ENCODE measurements around the gene NSMCE3.

NSMCE3 gene

DNA sequence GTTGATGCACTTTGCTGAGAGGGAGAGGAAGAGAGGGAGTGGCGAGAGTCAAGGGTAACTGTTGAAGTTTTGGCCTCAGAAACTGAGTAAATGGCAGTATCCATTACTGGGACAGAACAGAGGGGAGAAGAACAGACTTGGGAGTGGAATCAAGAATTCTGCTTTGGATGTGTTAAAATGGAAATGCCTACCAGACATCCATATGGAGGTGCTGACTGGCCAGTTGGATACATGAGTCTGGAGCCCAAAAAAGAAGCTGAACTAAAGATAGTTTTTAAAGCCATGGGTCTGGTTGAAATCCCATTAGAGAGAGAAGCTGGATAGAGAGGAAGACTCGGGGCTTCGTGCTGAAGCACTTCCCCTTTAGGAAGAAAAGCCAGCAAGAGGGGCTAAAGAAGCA is 35.9 kb upstream of the NSMCE3 start:
- no peak for DNase-seq (ENCODE audit: low read depth)
- TF ChIP-seq, protein P1, sequence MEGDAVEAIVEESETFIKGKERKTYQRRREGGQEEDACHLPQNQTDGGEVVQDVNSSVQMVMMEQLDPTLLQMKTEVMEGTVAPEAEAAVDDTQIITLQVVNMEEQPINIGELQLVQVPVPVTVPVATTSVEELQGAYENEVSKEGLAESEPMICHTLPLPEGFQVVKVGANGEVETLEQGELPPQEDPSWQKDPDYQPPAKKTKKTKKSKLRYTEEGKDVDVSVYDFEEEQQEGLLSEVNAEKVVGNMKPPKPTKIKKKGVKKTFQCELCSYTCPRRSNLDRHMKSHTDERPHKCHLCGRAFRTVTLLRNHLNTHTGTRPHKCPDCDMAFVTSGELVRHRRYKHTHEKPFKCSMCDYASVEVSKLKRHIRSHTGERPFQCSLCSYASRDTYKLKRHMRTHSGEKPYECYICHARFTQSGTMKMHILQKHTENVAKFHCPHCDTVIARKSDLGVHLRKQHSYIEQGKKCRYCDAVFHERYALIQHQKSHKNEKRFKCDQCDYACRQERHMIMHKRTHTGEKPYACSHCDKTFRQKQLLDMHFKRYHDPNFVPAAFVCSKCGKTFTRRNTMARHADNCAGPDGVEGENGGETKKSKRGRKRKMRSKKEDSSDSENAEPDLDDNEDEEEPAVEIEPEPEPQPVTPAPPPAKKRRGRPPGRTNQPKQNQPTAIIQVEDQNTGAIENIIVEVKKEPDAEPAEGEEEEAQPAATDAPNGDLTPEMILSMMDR (IDR thresholded peaks at IDR 0.05; ENCODE audit: control insufficient read depth, insufficient read depth, low read depth, low read length, missing control alignments): no peak
- no peak overlapping the region for H3K4me3 ChIP-seq (ENCODE audit: control insufficient read depth, low read depth, low read length)

DNA sequence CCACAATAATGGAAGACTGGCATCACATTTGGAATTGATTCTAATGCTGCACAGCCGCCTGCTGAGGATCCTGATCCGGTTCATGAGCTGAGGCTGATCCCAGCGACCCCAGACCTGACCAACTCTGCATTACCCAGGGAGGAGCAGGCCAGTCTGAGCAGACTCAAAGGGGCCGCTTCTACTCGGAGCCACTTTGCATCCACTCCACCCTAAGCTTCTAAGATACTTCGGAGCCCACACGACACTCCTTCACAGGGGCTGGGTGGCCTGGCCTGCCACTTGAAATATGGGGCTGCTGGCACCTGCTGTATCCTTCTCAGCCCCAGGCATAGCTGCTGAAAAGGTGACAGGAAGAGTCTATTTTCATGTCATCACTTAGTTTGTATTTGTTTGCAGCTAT is 33.2 kb upstream of the NSMCE3 start:
- no peak overlapping the region for H3K4me3 ChIP-seq (ENCODE audit: control insufficient read depth, low read depth, low read length)
- DNase-seq (ENCODE audit: low read depth): no peak
- TF ChIP-seq, protein P1 (IDR thresholded peaks at IDR 0.05; ENCODE audit: control insufficient read depth, insufficient read depth, low read depth, low read length, missing control alignments): no peak

GRCh38 chr15:29299784-29300183 is 30.2 kb upstream of the NSMCE3 start:
- TF ChIP-seq, protein P1 (IDR thresholded peaks at IDR 0.05; ENCODE audit: control insufficient read depth, insufficient read depth, low read depth, low read length, missing control alignments): no peak
- H3K4me3 ChIP-seq (ENCODE audit: control insufficient read depth, low read depth, low read length): no peak overlapping the region
- no peak for DNase-seq (ENCODE audit: low read depth)

DNA sequence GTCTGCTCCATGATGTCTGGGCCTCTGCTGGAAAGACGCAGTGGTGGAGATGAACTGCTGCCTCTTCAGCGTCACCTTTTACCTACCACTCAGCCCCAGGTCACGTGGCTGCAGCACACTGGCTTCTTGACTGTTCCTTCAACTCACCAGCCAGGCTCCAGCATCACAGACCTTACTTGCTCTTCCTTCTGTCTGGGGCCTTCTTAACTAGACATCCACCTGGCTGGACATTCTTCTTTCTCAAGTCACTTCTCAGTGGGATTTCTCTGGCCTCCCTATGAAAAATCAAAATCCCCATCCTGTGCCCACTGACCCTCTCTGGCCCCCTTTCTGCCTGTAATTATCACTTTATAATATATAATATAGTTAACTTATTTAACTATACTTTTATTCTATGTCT is 29.7 kb upstream of the NSMCE3 start:
- TF ChIP-seq, protein P1 (IDR thresholded peaks at IDR 0.05; ENCODE audit: control insufficient read depth, insufficient read depth, low read depth, low read length, missing control alignments): no peak
- no peak for DNase-seq (ENCODE audit: low read depth)
- no peak overlapping the region for H3K4me3 ChIP-seq (ENCODE audit: control insufficient read depth, low read depth, low read length)

GRCh38 chr15:29294732-29295325 is 25.2 kb upstream of the NSMCE3 start:
- TF ChIP-seq, protein P1 (IDR thresholded peaks at IDR 0.05; ENCODE audit: control insufficient read depth, insufficient read depth, low read depth, low read length, missing control alignments): no peak

GRCh38 chr15:29291067-29291845 is 21.6 kb upstream of the NSMCE3 start:
- TF ChIP-seq, protein P1 (IDR thresholded peaks at IDR 0.05; ENCODE audit: control insufficient read depth, insufficient read depth, low read depth, low read length, missing control alignments): no peak
- H3K4me3 ChIP-seq (ENCODE audit: control insufficient read depth, low read depth, low read length): no peak overlapping the region
- DNase-seq (ENCODE audit: low read depth): no peak

More at GRCh38 chr15:29294732-29295325, 25.2 kb upstream of the NSMCE3 start:
- H3K4me3 ChIP-seq (ENCODE audit: control insufficient read depth, low read depth, low read length): no peak overlapping the region
- no peak for DNase-seq (ENCODE audit: low read depth)

Data from AG09309 (cell line).